SK-N-MC (cell line): Measurements from ENCODE around the gene RRBP1.

ENCODE experiments used
- FOXP2 ChIP-seq: optimal IDR thresholded peaks from 2 replicates; pipeline ENCODE3; 2011; ENCODE audit warnings: mild to moderate bottlenecking, moderate library complexity; ENCODE audit not compliant: insufficient read depth; ENCODE audit errors: extremely low read length, control extremely low read depth
- POLR2AphosphoS5 ChIP-seq: IDR thresholded peaks from 2 replicates; pipeline ENCODE4 v1.6.1; 2012; ENCODE audit warnings: mild to moderate bottlenecking, low read depth, low read length, borderline replicate concordance

DNA sequence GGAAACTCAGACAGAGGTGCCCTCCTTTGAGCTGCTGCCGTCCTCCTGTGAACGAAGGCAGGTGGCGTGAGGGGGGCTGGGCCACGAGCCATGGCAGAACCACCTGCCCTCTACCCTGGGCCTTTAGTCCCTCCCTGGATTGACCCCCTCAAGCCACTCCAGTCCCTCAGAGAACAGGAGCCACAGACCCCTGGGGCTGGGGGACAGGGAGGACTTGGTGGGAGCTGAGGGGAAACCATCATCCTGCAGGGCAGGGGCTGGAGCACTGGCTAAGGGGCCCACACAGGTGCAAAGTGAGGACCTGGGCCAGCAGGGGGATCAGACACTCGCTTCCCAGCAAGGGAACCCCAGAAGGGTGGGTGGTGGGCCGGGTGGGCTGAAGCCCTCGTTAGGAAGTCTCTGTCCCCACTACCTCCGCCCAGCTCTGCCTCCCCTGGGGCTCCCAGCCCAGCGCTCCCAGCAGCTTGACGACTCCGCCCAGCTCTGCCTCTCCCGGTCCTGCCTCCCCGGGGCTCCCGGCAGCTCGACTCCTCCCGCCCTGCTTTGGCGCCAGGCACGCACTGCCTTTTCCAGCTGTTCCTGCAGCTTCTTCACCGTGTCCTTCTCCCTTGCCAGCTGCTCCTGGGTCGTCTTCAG is 67.7 kb downstream of the RRBP1 start:
- no peak for TF ChIP-seq POLR2AphosphoS5
- no peak for TF ChIP-seq FOXP2
